HG02588 (cell line): Measurements from ENCODE around the gene CASP12.
"Not testable (repeated sequence)": the region's sequence is repeated elsewhere in the genome, so short reads cannot be mapped to it uniquely, and the experiment has no call there.

ENCODE experiments used
- ATAC-seq: cut with Tn5 transposase; IDR thresholded peaks from one replicate; pipeline ENCODE4 v1.9.1; 2021; ENCODE audit warnings: mild to moderate bottlenecking, moderate library complexity; ENCODE audit not compliant: unreplicated experiment

Gene CASP12

GRCh38 chr11:104897891-104898684 is at the start of gene CASP12:
Gene CASP12, minus strand, starts transcription at chr11:104898460.
- ATAC-seq = peak; percentile 79

GRCh38 chr11:104946907-104947306 is 48.6 kb upstream of the CASP12 start:
- ATAC-seq = peak; percentile 89

DNA sequence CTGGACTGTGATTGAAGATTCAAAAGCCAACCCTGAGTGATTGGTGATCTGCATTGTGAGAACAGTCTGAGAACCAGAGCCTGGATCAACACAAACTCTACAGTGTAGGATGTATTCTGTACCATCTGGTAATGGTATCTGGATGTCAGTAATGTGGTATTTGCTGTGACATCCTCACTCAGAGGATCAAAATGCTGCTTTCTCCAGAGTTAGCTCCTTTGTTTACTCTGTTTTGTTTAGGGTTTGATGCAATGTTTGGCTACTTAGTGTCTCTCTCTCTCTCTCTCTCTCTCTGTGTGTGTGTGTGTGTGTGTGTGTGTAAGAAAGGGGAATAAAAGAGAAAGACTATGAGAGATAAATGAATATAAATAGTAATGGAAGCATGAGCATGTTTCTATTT is 45.8 kb upstream of the CASP12 start:
- no peak for ATAC-seq

DNA sequence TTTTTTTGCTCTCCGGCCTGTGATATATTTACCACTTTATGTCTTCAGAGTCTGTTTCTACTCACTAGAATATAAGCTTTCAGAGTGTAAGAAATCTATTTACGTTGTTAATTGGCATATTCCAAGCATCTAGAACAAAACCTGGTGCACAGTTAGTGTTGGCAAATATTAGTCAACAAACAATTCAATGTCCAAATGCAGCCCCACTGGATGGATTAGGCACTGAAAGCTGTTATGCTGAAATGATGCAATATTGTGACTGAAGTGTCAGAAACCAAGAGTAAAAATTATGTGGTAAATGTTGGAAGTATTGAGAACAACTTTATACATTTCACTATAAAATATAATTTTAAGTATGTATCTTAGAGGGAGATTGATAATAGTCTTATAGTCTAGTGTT is 45.3 kb upstream of the CASP12 start:
- ATAC-seq = no peak

GRCh38 chr11:104934594-104934993 is 36.3 kb upstream of the CASP12 start:
- ATAC-seq = no peak

- not testable (repeated sequence) for ATAC-seq
Measured at GRCh38 chr11:104934073-104934472, 35.8 kb upstream of the CASP12 start.

DNA sequence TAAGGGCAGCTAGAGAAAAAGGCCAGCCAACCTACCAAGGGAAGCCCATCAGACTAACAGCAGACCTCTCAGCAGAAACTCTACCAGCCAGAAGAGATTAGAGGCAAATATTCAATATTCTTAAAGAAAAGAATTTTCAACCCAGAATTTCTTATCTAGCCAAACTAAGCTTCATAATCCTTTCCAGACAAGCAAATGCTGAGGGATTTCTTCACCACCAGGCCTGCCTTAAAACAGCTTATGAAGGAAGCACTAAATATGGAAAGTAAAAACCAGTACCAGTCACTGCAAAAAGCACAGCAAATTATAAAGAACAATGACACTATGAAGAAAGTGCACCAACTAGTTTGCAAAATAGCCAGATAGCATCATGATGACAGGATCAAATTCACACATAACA is 30.6 kb upstream of the CASP12 start:
- no peak for ATAC-seq

DNA sequence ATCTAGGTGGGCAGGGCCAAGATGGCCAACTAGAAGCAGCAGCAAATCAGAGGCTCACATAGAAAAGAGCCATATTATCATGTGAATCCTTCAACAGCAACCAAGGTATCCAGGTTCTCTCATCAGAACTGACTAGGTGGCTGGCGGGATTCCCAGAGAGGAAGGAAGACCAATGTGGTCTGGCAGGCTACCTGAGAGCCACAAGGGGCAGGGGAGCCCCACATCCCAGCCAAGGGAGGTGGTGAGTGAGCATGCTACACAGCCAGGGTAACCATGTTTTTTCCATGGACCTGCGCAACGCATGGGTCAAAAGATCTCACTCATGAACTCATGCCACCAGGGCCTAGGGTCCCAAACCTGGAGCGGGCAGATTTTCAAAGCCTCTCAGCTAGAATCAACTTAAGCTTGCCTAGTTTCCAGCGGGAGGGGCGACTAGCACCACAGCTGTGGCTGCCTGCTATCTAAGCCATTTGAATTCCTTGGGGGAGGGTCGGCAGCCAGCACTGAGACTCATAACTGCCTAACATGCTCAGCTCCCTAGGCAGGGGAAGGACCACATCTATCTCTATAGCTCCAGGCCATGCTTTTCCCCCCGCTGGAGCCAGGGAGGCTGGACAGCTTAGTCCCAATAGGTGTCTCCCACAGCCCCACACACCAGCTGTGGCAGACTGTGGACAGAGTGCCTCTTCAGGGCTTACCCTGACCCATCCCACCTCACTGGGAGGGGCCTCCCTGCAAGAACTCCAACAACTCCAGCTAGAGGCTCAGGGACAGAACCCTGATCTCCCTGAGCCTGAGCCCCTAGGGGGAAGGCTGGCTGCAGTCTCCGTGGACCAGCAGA is 28.7 kb upstream of the CASP12 start:
- ATAC-seq = no peak

DNA sequence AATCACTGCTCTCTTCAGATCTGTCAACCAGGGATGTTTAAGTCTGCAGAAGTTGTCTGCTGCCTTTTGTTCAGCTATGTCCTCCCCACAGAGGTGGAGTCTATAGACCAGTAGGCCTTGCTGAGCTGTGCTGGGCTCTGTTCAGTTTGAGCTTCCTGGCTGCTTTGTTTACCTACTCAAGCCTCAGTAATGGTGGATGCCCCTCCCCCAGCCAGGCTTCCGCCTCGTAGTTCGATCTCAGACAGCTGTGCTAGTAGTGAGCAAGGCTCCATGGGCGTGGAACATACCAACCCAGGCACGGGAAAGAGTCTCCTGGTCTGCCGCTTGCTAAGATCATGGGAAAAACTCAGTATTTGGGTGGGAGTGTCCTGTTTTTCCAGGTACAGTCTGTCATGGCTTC is 27.6 kb upstream of the CASP12 start:
- ATAC-seq = no peak

- peak; percentile 88 for ATAC-seq
Measured at GRCh38 chr11:104918113-104918824, 20.0 kb upstream of the CASP12 start.

DNA sequence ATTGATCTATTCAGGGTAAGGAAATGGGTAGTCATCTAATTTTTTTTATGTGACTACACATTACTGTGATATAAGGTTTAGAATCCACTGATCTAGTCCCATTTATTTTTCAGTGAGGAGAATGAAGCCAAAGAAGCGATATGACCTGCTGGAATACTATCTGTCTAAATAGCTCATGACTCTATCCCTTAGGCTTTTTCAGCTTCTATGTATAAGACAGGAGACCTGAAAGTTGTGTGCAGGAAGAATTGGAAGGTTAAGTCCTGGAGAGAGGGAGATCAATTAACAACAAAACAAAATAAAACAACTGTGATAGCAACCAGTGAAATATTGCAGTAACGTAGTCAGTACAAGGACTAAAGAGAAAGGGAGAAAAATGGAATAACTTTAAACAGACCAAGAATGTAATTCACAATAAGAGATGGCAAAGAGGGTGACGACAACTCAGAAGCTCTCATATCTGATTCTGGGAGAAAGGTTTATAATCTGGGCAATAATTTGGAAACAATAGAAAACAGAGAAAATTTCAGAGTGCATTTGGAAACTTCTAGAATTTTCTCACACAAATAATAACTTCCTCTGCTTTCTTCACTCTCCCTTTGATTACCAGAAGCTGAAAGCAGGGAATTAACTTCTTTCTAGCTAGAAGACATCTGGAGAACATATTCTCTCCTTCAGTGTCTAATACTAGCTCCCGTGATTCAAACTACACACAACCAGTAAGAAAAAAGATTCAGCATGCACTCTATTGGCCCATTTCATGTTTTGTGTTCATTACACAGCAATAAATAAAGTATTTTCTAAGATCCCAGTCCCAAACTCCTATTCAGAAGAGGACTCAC is 19.2 kb upstream of the CASP12 start:
- peak; percentile 33 for ATAC-seq

- ATAC-seq = no peak
Measured at GRCh38 chr11:104916442-104916841, 18.2 kb upstream of the CASP12 start.

DNA sequence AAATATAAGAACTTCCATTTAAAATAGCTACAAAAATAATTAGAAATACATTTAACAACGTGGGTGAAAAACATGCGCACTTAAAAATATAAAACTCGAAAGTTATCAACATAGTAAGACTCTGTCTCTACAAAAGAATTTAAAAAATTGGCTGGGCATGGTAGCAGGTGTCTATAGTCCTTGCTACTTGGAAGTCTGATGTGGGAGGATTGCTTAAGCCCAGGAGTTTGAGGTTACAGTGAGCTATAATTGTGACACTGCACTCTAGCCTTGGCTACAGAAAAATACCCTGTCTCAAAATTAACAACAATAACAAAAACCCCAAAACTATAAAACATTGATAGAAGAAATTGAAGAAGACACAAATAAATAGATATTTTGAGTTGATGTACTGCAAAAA is 13.8 kb upstream of the CASP12 start:
- no peak for ATAC-seq

DNA sequence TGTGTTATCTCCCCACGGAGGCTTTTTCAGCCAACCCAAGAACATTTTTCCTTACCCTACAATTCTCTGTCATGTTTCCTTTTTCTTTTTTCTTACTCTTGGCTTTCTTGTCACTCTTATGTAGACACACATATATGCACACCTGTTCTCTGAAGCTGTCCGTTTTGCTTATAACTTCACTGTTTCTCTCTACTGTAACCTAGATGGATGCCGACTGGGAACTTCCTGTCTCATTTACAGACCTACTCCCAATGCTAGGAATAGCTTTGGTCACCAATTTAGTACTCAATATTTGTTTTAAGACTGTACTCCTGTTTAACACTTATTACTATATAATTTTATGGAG is 9.9 kb upstream of the CASP12 start:
- ATAC-seq = peak; percentile 13

- ATAC-seq = peak; percentile 83
Measured at GRCh38 chr11:104907521-104908185, 9.4 kb upstream of the CASP12 start.

- ATAC-seq = no peak
Measured at GRCh38 chr11:104905271-104905670, 7.0 kb upstream of the CASP12 start.

GRCh38 chr11:104899226-104899625 is 966 bp upstream of the CASP12 start:
- no peak for ATAC-seq

GRCh38 chr11:104898685-104899013 is 389 bp upstream of the CASP12 start:
- ATAC-seq = no peak

DNA sequence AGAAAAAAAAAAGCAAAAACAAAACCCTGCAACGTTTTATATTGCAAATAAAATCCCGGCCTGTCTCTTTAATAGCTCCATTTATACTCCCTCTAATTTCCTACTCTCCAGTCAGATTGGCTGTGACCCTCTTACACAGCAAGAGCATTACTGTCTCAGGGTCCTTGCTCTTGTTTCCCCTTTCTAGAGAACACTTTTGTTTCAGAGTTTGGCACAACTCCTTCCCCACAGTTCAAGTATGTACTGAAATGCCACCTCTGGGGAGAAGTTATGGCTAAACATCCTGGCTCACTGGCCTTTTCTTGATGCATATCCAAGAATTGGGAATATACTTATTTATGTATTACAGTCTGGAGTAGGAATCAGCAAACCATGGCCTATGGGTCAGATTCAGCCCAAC is 2.6 kb downstream of the CASP12 start:
- no peak for ATAC-seq

GRCh38 chr11:104893876-104894275 is 4.4 kb downstream of the CASP12 start:
- ATAC-seq = no peak
